H1 (cell line): ENCODE measurements around the gene KIF2C. TPM values are rescaled to one million over a fixed set of nuclear protein-coding genes. Genes with fewer than 3 reads are reported as not detected.
A peak's percentile ranks its signal among the peaks of the same experiment; 100 is the strongest.

Experiments used
- ASH2L ChIP-seq: fragments of 200-600, 300-600 bp; sonication (generic); IDR thresholded peaks from one replicate; pipeline ENCODE4 v1.7.1; 2017; ENCODE audit warnings: low read length
- CBX8 ChIP-seq: fragments of 300-800, 300-1000 bp; sonication (generic); IDR thresholded peaks from 2 replicates; pipeline ENCODE4 v1.7.1; 2016; ENCODE audit warnings: low read depth, low read length, borderline replicate concordance
- CREB1 ChIP-seq: IDR thresholded peaks from 2 replicates; pipeline ENCODE4 v1.6.1; 2012; ENCODE audit warnings: inconsistent platforms
- EP300 ChIP-seq, 2 experiments: IDR thresholded peaks; 1 replicate in 1 of 2; 2 replicates in 1 of 2; pipeline ENCODE4 v1.6.1; 2011 to 2012; ENCODE audit warnings: low read depth in 2 of 2, low read length in 2 of 2, mild to moderate bottlenecking in 2 of 2, borderline replicate concordance in 1 of 2, inconsistent platforms in 1 of 2, moderate library complexity in 1 of 2
- FOSL1 ChIP-seq: IDR thresholded peaks from 2 replicates; pipeline ENCODE4 v1.6.1; 2011; ENCODE audit warnings: mild to moderate bottlenecking, low read depth, low read length, moderate library complexity; ENCODE audit not compliant: insufficient read depth
- GTF2F1 ChIP-seq: IDR thresholded peaks from 2 replicates; pipeline ENCODE4 v1.6.1; 2012; ENCODE audit warnings: low read depth, low read length, improper control_type of control experiment, borderline replicate concordance
- JUN ChIP-seq: IDR thresholded peaks from 2 replicates; pipeline ENCODE4 v1.6.1; 2011; ENCODE audit warnings: low read depth, mild to moderate bottlenecking, improper control_type of control experiment, low read length
- KDM1A ChIP-seq: fragments of 200-600, 300-600 bp; sonication (generic); IDR thresholded peaks from 2 replicates; pipeline ENCODE4 v1.7.1; 2016; ENCODE audit warnings: mild to moderate bottlenecking, low read length, borderline replicate concordance
- KDM4A ChIP-seq: IDR thresholded peaks from one replicate; pipeline ENCODE4 v1.7.1; 2012; ENCODE audit warnings: low read depth, mild to moderate bottlenecking, moderate library complexity, low read length, inconsistent platforms; ENCODE audit not compliant: severe bottlenecking
- NANOG ChIP-seq: IDR thresholded peaks from 2 replicates; pipeline ENCODE4 v1.6.1; 2011; ENCODE audit warnings: low read length, low read depth, mild to moderate bottlenecking, inconsistent platforms; ENCODE audit not compliant: insufficient read depth, poor library complexity, severe bottlenecking
- NRF1 ChIP-seq: IDR thresholded peaks from 2 replicates; pipeline ENCODE4 v1.6.1; 2011; ENCODE audit warnings: mild to moderate bottlenecking, low read depth, low read length, improper control_type of control experiment
- PHF8 ChIP-seq: fragments of 200-600 bp; sonication (generic); conservative IDR thresholded peaks from 2 replicates; pipeline ENCODE4 v1.7.1; 2012; ENCODE audit warnings: low read depth, mild to moderate bottlenecking, inconsistent platforms, low read length, moderate library complexity
- RAD21 ChIP-seq, 2 experiments: IDR thresholded peaks in 1 of 2; conservative IDR thresholded peaks in 1 of 2; 2 replicates each; pipeline ENCODE4 v1.6.1; 2011; ENCODE audit warnings: low read depth in 2 of 2, low read length in 2 of 2, improper control_type of control experiment in 1 of 2, inconsistent platforms in 1 of 2, mild to moderate bottlenecking in 1 of 2, moderate library complexity in 1 of 2
- RBBP5 ChIP-seq: IDR thresholded peaks from 2 replicates; pipeline ENCODE4 v1.7.1; 2012; ENCODE audit warnings: low read depth, mild to moderate bottlenecking, inconsistent platforms, low read length, moderate library complexity, borderline replicate concordance
- SAP30 ChIP-seq: fragments of 300-600 bp; sonication (generic); IDR thresholded peaks from 2 replicates; pipeline ENCODE4 v1.7.1; 2012; ENCODE audit warnings: low read length, moderate library complexity, mild to moderate bottlenecking, inconsistent platforms; ENCODE audit not compliant: insufficient read depth, insufficient replicate concordance
- SIX5 ChIP-seq: IDR thresholded peaks from 2 replicates; pipeline ENCODE4 v1.6.1; 2011; ENCODE audit warnings: mild to moderate bottlenecking, low read depth, low read length
- SP2 ChIP-seq: IDR thresholded peaks from 2 replicates; pipeline ENCODE4 v1.6.1; 2012; ENCODE audit warnings: mild to moderate bottlenecking, low read length, inconsistent platforms
- TAF1 ChIP-seq: IDR thresholded peaks from 2 replicates; pipeline ENCODE4 v1.6.1; 2011; ENCODE audit warnings: mild to moderate bottlenecking, low read depth, low read length
- TEAD4 ChIP-seq: IDR thresholded peaks from 2 replicates; pipeline ENCODE4 v1.6.1; 2012; ENCODE audit warnings: low read depth, low read length, inconsistent platforms, mixed read lengths
- YY1 ChIP-seq: IDR thresholded peaks from 2 replicates; pipeline ENCODE4 v1.6.1; 2011; ENCODE audit warnings: low read depth, mild to moderate bottlenecking, low read length
- polyA plus RNA-seq, 7 experiments: library from polyadenylated mRNA; depleted of rRNA in 3 of 7; stranded (reverse) in 5 of 7; unstranded in 2 of 7; fragments of >200 nt in 5 of 7; fragments of 200-250 nt in 2 of 7; gene quantifications; 1 replicate in 5 of 7; 2 replicates in 1 of 7; 4 replicates in 1 of 7; pipeline versions ENCODE4 v1.2.1 to v1.2.3, GENCODE V29; 2011 to 2013; ENCODE audit warnings: missing spikeins in 2 of 7, mixed read lengths in 2 of 7
- total RNA-seq: library from RNA; stranded (reverse); fragmentation: NEBNext Ultra II Directional; extraction: Animal tissue kit (Norgen Biotek cat#: 25700); gene quantifications from 2 replicates; pipeline ENCODE4 v1.2.1, GENCODE V29; 2021
- TF ChIP-seq, protein P1 (sequence below): IDR thresholded peaks from 2 replicates; pipeline ENCODE4 v1.6.1; 2012; ENCODE audit warnings: inconsistent platforms
- TF ChIP-seq, protein P2 (sequence below): IDR thresholded peaks from 2 replicates; pipeline ENCODE4 v1.6.1; 2011; ENCODE audit warnings: low read depth, mild to moderate bottlenecking, low read length; ENCODE audit not compliant: insufficient read depth
- TF ChIP-seq, protein P3 (sequence below): IDR thresholded peaks from 2 replicates; pipeline ENCODE4 v1.6.1; 2012; ENCODE audit warnings: inconsistent platforms

Gene KIF2C
- total and polyA plus RNA-seq, 2 of the 8 experiments (the other 6 are each of a cell fraction or from before 2014, with no cell fraction given) = 41.8 to 68.1 TPM

- no peak for TF ChIP-seq CBX8
- TF ChIP-seq JUN = no peak
- TF ChIP-seq SAP30 = no peak
- TF ChIP-seq, protein P1, sequence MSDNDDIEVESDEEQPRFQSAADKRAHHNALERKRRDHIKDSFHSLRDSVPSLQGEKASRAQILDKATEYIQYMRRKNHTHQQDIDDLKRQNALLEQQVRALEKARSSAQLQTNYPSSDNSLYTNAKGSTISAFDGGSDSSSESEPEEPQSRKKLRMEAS = peak; percentile 99
- no peak for TF ChIP-seq NRF1
- TF ChIP-seq NANOG = no peak
- peak; percentile 27 for TF ChIP-seq TAF1
- TF ChIP-seq SIX5 = no peak
- no peak for TF ChIP-seq RAD21 (IDR thresholded peaks at IDR 0.05 in 1 of 2, conservative IDR thresholded peaks at IDR 0.05 in 1 of 2; ENCODE audit: low read depth in 2 of 2, low read length in 2 of 2)
- TF ChIP-seq CREB1 = peak; percentile 3
- TF ChIP-seq, protein P2, sequence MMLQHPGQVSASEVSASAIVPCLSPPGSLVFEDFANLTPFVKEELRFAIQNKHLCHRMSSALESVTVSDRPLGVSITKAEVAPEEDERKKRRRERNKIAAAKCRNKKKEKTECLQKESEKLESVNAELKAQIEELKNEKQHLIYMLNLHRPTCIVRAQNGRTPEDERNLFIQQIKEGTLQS = no peak
- TF ChIP-seq ASH2L = peak; percentile 61
- TF ChIP-seq YY1 = no peak
- peak; percentile 36 to 89; a peak in 2 of 3 replicates for TF ChIP-seq EP300 (IDR thresholded peaks at IDR 0.05; ENCODE audit: borderline replicate concordance in 1 of 2, low read depth in 2 of 2, low read length in 2 of 2)
- TF ChIP-seq KDM4A = no peak
- no peak for TF ChIP-seq GTF2F1
- TF ChIP-seq FOSL1 = no peak
- no peak for TF ChIP-seq SP2
- no peak for TF ChIP-seq KDM1A
- TF ChIP-seq RBBP5 = 0 out of 2 replicates have a peak, but pooled peaks have one; percentile 76
- TF ChIP-seq PHF8 = no peak
- TF ChIP-seq, protein P3, sequence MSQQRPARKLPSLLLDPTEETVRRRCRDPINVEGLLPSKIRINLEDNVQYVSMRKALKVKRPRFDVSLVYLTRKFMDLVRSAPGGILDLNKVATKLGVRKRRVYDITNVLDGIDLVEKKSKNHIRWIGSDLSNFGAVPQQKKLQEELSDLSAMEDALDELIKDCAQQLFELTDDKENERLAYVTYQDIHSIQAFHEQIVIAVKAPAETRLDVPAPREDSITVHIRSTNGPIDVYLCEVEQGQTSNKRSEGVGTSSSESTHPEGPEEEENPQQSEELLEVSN = peak; percentile 87
- TF ChIP-seq TEAD4 = peak; percentile 38; the same call in 1 of the 2 replicates
These were observed 67.9 kb downstream of the KIF2C start (continued) for GRCh38 chr1:44807364-44808062.
